ENCODE data around the gene GABRD. TPM values are rescaled to one million over a fixed set of nuclear protein-coding genes. Genes with fewer than 3 reads are reported as not detected.

Gene GABRD
- total and polyA plus RNA-seq, 10 donors, result 0.35 to 1.2 (median 0.94) TPM; not detected in 3

DNA sequence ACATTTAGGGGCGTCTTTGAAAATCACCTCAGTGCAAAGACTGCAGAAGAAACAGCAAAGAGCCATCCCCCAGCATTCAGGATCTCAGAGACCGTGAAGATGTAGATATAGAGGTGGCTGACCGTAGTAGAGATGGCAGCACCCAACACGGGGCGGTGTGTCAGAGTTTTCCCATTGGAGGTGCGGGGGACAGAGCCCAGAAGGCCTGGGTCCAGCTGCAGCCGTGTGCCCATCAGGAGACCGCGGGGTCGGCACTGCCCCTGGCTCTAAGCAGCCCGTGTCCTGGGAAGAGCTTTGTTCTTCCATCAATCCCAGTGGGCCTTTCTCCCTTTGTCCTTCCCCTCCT, 1.1 kb downstream of the GABRD start:
- Histone ChIP-seq H3K4me3 (no peak overlapping the region), H3K27ac (no peak overlapping the region), H3K36me3 (no peaks in the 10 kb centered on the region), H3K9me3 (no peaks in the 10 kb centered on the region), H3K27me3 (replicated peaks in 1 of 7) (peaks cover 0 to 100% (median 51%) of the 10 kb centered on the region in 7 donors), H3K4me1 (peaks cover 0 to 28% (median 18%) of the 10 kb centered on the region in 6 donors)
- intact Hi-C loops (cut with DNase I; ENCODE audit: low total_unique reads), result no loop called here
- DNase-seq, result no peak
- WGBS, 5 donors, result 83 to 93% (median 86%) methylated on average over 5 to 11 of the region's 11 CpGs
- TF ChIP-seq POLR2A (IDR thresholded peaks at IDR 0.05) (no peak), POLR2AphosphoS5 (IDR thresholded peaks at IDR 0.05) (no peak)
- TF ChIP-seq, protein P1, sequence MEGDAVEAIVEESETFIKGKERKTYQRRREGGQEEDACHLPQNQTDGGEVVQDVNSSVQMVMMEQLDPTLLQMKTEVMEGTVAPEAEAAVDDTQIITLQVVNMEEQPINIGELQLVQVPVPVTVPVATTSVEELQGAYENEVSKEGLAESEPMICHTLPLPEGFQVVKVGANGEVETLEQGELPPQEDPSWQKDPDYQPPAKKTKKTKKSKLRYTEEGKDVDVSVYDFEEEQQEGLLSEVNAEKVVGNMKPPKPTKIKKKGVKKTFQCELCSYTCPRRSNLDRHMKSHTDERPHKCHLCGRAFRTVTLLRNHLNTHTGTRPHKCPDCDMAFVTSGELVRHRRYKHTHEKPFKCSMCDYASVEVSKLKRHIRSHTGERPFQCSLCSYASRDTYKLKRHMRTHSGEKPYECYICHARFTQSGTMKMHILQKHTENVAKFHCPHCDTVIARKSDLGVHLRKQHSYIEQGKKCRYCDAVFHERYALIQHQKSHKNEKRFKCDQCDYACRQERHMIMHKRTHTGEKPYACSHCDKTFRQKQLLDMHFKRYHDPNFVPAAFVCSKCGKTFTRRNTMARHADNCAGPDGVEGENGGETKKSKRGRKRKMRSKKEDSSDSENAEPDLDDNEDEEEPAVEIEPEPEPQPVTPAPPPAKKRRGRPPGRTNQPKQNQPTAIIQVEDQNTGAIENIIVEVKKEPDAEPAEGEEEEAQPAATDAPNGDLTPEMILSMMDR (IDR thresholded peaks at IDR 0.05 in 8 of 11, conservative IDR thresholded peaks at IDR 0.05 in 3 of 11), result no peak

DNA sequence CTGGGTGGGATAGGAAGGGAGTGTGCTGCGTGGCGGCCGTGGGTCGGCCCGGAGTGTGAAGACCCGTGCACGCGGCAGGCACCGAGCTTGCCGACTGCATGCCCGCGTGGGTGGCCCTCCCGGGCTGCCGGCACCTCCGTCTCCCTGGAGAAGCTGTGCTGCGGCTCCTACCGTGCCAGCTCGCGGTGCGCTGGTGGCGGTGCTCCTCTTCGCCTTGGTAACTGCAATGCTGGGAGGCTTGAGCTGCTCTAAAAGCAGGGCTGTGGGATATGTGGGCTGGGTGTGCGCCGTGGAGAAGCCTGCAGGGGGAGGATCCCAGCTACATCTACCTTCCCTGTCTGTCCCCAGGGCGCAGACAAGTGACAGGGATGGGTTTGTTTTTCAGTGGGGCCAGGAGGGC, 2.4 kb downstream of the GABRD start:
- H3K4me1 ChIP-seq, result peaks cover 0 to 40% (median 28%) of the 10 kb centered on the region in 6 donors
- 89 to 93% (median 89%) methylated on average over 25 of the region's 25 CpGs for WGBS, 5 donors
- no peaks in the 10 kb centered on the region for H3K36me3 ChIP-seq
- no peaks in the 10 kb centered on the region for H3K9me3 ChIP-seq
- no peak for DNase-seq
- H3K27ac ChIP-seq, result no peak overlapping the region
- H3K4me3 ChIP-seq, result no peak overlapping the region
- TF ChIP-seq, protein P1 (IDR thresholded peaks at IDR 0.05 in 8 of 11, conservative IDR thresholded peaks at IDR 0.05 in 3 of 11), result no peak
- TF ChIP-seq POLR2AphosphoS5 (IDR thresholded peaks at IDR 0.05) (no peak), POLR2A (IDR thresholded peaks at IDR 0.05) (no peak)
- peaks cover 0 to 94% (median 51%) of the 10 kb centered on the region in 7 donors for H3K27me3 ChIP-seq (replicated peaks in 1 of 7)
- intact Hi-C loops (cut with DNase I; ENCODE audit: low total_unique reads), result no loop called here

DNA sequence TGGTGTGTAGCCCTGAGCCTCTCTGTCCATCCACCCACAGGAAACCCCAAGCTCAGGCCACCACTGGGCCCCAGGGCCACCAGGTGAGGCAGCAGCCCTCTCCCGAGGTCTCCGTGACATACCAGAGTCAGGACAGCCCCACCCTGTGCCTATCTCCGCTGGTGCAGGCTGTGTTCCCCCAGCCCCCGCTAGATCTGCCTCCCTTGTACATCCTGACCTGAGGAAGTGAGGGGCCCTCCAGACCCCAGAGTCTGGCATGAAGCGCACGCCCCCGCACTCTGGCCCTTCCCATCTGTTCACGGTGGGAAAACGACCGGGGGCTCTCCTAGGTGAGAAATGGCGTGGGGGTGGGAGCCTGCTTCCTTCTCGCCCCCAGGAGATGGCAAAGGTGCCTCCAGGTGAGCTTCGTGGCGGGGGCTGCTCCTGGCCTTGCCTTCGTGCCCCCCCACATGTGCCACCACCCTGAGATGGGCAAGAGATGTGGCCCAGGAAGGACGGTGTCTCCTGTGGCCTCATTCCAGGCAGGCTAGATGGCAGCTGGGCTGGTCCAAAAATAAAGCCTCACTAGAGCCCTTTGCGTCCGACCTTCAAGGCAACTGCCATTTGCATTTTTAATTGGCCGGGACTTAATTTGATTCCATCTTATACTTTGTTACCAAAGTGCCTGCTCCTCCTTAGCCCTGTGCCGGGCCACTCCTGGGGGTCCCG, 3.1 kb downstream of the GABRD start:
- WGBS, 5 donors, result 67 to 75% (median 73%) methylated on average over 19 to 21 of the region's 21 CpGs
- H3K27me3 ChIP-seq (replicated peaks in 1 of 7), result peaks cover 0 to 88% (median 51%) of the 10 kb centered on the region in 7 donors

DNA sequence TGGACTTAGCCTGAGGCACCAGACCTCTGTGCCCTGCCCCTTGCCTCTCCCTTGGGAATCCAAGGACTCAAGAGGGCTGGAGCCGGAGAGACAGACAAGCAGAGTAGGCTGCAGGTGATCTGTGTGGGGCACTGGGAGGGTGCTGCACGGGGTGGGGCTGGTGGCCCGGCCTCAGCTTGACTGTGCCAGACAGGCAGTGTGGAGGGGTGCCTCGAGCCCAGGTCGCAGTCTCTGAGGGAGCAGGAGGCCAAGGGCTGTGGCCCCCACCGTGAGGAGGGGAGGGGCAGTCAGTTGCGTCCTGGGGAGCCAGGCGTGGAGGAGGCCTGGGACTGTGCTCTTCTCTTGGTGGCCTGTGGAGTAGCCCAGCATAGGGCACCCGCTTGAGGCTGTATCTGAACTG, 4.0 kb downstream of the GABRD start:
- H3K4me1 ChIP-seq, result peaks cover 0 to 39% (median 28%) of the 10 kb centered on the region in 6 donors
- no peaks in the 10 kb centered on the region for H3K36me3 ChIP-seq
- intact Hi-C loops (cut with DNase I; ENCODE audit: low total_unique reads), result no loop called here
- WGBS, 5 donors, result 77 to 89% (median 82%) methylated on average over 7 to 9 of the region's 9 CpGs
- H3K27ac ChIP-seq, result no peak overlapping the region
- H3K27me3 ChIP-seq (replicated peaks in 1 of 7), result peaks cover 0 to 78% (median 51%) of the 10 kb centered on the region in 7 donors
- TF ChIP-seq, protein P1 (IDR thresholded peaks at IDR 0.05 in 8 of 11, conservative IDR thresholded peaks at IDR 0.05 in 3 of 11), result no peak
- no peaks in the 10 kb centered on the region for H3K9me3 ChIP-seq
- DNase-seq, result no peak
- H3K4me3 ChIP-seq, result no peak overlapping the region

More for the DNA sequence above, 3.1 kb downstream of the GABRD start:
- Histone ChIP-seq H3K4me3 (no peak overlapping the region), H3K36me3 (no peaks in the 10 kb centered on the region), H3K4me1 (peaks cover 0 to 40% (median 28%) of the 10 kb centered on the region in 6 donors), H3K27ac (no peak overlapping the region), H3K9me3 (no peaks in the 10 kb centered on the region)
- no peak for TF ChIP-seq POLR2AphosphoS5 (IDR thresholded peaks at IDR 0.05)
- TF ChIP-seq, protein P1 (IDR thresholded peaks at IDR 0.05 in 8 of 11, conservative IDR thresholded peaks at IDR 0.05 in 3 of 11), result no peak
- no peak for TF ChIP-seq POLR2A (IDR thresholded peaks at IDR 0.05)
- intact Hi-C loops (cut with DNase I; ENCODE audit: low total_unique reads), result no loop called here
- no peak for DNase-seq
